GM19455 (cell line): ENCODE results near the gene HSD17B7.

ENCODE experiments used
- ATAC-seq: cut with Tn5 transposase; IDR thresholded peaks from one replicate; pipeline ENCODE4 v1.9.1; 2021; ENCODE audit not compliant: unreplicated experiment

HSD17B7 gene

DNA sequence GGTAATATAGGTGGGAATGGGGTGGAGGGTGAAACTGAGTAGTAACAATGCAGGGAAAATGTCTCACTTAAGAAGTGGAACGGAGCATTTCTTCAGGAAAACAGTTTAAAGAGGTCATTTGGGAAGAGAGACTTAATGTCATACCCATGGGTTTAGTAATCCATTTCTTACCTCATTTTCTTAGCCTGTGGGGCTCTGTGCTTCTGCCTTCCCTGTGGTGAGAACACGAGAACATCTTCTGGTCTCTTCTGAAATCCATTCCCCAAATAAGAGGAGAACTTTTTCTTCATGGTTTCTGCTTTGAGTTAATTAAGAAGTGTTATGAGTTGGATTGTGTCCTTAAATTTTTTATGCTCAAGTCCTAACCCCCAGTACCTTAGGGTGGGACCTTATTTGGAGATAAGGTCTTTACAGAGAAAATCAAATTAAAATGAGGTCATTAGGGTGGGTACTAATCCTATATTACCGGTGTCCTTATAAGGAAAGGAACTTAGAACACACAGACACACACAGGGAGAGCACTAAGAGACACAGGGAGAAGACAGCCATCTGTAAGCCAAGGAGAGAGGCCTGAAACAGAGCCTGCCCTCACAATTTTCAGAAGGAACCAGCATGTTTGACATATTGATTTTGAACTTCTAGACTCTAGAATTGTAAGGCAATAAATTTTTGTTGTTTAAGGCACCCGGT, 65.1 kb downstream of the HSD17B7 start:
- ATAC-seq, result no peak

DNA sequence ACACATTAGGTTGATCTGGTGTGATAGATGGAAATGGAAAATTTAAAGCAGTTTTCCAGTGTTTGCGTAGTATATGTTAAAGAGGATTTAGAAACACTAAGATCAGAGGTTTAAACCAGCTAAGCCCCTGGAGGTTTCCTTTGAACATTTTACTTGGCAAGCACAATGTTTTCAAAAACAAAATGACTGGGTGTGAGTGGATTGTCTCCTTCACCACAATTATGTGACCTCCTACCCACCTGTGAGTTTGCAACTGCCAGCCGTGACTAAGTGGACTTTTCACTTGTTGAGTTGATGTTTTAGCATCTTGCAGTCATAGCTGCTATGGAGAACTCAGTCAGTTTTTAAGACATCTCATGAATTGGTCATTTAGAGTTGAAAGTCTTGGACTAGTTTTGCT, 65.8 kb downstream of the HSD17B7 start:
- no peak for ATAC-seq

DNA sequence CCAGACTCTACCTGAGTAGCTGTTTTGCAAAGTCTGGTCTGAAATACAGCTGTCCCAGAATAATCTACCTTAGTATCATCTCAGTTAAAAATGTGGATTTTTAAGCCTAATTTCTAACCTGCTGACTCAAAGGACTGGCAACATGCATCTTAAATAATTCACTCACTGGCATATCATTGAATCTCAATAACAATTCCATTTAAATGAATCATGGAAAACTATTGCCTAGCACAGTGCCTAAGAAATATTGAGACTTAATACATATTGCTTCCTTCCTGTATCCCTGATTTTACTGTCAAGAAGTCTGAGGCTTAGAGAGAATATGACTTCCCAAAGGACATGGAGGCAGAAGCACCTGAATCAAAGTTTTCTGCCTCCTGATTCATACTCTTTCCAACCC, 67.3 kb downstream of the HSD17B7 start:
- no peak for ATAC-seq

DNA sequence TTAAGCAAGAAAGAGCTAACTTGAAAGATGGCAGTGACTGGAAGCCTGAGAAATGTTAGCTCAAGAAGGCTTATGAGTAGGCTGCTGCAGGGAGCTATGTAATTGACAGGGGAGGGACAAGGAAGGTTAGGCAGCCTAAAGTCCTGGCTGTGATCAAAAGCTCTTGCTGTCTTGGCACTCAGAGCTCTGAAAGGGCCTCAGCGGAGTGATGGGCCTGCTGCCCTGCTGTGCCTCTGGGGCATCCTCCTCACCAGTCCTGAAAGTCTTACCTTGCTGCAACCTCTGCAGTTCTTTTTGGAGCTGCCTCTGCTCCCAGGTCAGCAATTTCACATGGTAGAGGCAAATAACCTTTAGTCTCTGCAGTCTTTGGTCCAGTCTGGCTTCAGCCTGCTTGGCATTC, 68.7 kb downstream of the HSD17B7 start:
- ATAC-seq, result no peak

DNA sequence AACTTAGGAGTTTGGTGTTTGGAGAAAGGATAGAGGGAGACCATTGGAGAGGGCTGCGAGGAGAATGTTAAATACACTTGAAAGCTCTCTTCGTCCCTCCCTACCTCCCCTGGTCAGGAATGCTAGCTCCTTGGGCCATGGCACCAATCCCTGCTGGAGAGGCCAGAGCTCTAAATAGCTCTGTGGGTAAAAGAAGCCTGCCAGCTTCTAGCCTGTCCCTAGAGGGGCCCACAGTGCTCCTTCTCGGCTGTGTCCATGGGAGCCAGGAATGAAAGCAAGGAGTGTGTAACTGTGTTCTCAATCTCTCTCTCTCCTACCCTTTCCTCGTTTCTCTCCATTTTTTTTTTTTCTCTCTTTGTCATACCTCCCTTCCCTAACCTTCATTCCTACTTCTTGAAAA, 70.6 kb downstream of the HSD17B7 start, which contains the start of gene CCDC190:
CCDC190 (minus strand) TSS at position 75 of the 400 bp plus-strand sequence. CDS start 1,529 bp downstream, outside the sequence.
- ATAC-seq, result no peak

DNA sequence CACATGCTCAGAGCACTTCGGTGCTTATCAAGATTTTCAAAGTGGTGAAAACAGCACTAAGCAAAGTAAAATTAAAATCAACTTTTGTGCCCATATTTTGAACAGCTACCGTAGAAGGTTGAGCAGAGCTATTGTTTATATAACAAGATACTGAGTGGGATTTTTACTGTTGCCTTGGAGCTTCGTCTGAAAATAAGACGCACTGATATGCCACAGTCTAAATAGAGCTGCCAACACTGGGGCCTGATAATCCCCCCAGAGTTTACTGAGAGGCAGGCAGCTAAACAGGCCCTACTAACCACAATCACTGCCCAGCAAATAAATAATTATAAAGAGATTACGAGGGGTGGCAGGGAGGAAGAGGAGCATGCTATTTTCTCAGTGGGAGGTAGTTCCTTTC, 71.1 kb downstream of the HSD17B7 start:
- ATAC-seq, result no peak
